Measurements from ENCODE around the gene FOXP1. TPM values are rescaled to one million over a fixed set of nuclear protein-coding genes. Genes with fewer than 3 reads are reported as not detected.
"Not testable (repeated sequence)": the region's sequence is repeated elsewhere in the genome, so short reads cannot be mapped to it uniquely, and the experiment has no call there.

FOXP1 gene
- total and polyA plus RNA-seq, 2 experiments from 2014 or later: 76.8 to 99.8 TPM

DNA sequence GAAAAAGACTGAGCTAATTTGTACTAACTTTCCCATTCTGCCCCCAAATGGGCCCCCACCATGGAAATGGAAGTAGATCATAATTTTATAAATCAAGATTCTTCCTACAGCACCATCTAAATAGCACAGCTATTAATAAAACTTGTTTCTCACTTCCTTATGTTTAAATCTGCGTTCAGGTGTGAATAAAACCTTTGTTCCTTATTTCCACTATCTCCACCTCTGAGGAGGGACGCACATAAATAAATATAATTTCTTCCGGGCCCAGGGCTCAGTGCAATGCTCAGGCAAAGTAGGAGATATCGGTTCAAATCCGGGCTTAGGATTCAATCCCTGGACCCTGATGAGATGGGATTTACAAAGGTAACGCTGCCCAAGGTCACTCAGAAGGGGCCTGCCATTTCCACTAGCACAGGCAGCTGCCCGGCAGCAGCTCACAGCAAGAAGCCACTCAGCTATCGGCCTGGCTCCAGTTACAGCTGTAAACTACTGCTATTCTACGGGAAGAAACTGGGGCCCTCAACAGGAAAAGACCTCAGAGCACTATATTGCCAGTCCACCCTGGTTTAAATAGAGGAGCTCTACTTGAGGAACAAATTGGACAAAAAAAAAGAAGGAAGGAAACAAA lies 52.5 kb downstream of the FOXP1 start:
- no peaks in the 10 kb centered on the region for H3K27me3 ChIP-seq
- no peak overlapping the region for H2AFZ ChIP-seq
- H4K20me1 ChIP-seq (ENCODE audit: insufficient read depth, poor library complexity, severe bottlenecking): no peaks in the 10 kb centered on the region
- H3K4me3 ChIP-seq: no peak overlapping the region
- H3K9me3 ChIP-seq (ENCODE audit: low read depth): no peaks in the 10 kb centered on the region
- no peaks in the 10 kb centered on the region for H3K36me3 ChIP-seq (replicated peaks; ENCODE audit: insufficient read depth, low read depth)
- H3K4me2 ChIP-seq: no peak overlapping the region
- no peaks in the 10 kb centered on the region for H3K4me1 ChIP-seq (ENCODE audit: insufficient read depth)
- TF ChIP-seq EZH2 (IDR thresholded peaks at IDR 0.05; ENCODE audit: borderline replicate concordance) (no peak), EZH2phosphoT487 (IDR thresholded peaks at IDR 0.05; ENCODE audit: low read depth, severe bottlenecking, unreplicated experiment) (no peak)
- TF ChIP-seq, protein P1, sequence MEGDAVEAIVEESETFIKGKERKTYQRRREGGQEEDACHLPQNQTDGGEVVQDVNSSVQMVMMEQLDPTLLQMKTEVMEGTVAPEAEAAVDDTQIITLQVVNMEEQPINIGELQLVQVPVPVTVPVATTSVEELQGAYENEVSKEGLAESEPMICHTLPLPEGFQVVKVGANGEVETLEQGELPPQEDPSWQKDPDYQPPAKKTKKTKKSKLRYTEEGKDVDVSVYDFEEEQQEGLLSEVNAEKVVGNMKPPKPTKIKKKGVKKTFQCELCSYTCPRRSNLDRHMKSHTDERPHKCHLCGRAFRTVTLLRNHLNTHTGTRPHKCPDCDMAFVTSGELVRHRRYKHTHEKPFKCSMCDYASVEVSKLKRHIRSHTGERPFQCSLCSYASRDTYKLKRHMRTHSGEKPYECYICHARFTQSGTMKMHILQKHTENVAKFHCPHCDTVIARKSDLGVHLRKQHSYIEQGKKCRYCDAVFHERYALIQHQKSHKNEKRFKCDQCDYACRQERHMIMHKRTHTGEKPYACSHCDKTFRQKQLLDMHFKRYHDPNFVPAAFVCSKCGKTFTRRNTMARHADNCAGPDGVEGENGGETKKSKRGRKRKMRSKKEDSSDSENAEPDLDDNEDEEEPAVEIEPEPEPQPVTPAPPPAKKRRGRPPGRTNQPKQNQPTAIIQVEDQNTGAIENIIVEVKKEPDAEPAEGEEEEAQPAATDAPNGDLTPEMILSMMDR (IDR thresholded peaks at IDR 0.05; ENCODE audit: poor library complexity): no peak
- no peak overlapping the region for H3K27ac ChIP-seq
- 73% methylated on average over 9 of the region's 9 CpGs for WGBS (ENCODE audit: low lambda C conversion rate, missing lambda C conversion rate)
- no peak for DNase-seq (ENCODE audit: low spot score)
- no peaks in the 10 kb centered on the region for H3K9me2 ChIP-seq (replicated peaks; ENCODE audit: insufficient read depth)
- peaks cover 32% of the 10 kb centered on the region for H3K79me2 ChIP-seq

DNA sequence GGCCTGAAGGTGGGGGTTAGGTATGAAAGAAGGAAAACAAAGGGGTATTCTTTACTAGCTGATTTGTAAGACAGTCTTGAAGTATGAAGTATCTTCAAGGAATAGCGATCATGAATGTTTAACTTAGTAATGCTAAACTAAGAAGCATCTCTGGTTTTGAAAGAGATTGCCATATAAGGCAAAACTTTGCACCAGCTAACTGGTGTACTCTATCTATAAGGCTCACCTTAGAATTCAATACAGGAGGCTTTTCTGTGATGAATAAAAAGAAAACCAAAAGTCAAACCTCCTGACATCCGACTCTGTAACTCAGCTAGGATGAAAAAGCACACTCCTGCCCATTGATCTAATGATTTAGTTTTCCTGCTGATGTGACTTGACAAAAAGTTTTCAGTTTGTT lies 54.7 kb downstream of the FOXP1 start:
- no peaks in the 10 kb centered on the region for H3K9me3 ChIP-seq (ENCODE audit: low read depth)
- H3K79me2 ChIP-seq: peaks cover 17% of the 10 kb centered on the region
- H4K20me1 ChIP-seq (ENCODE audit: insufficient read depth, poor library complexity, severe bottlenecking): no peaks in the 10 kb centered on the region
- WGBS (ENCODE audit: low lambda C conversion rate, missing lambda C conversion rate): 74% methylated on average over 2 of the region's 2 CpGs
- H3K27me3 ChIP-seq: no peaks in the 10 kb centered on the region
- peaks cover 5% of the 10 kb centered on the region for H3K4me1 ChIP-seq (ENCODE audit: insufficient read depth)
- no peaks in the 10 kb centered on the region for H3K9me2 ChIP-seq (replicated peaks; ENCODE audit: insufficient read depth)
- TF ChIP-seq EZH2 (IDR thresholded peaks at IDR 0.05; ENCODE audit: borderline replicate concordance) (no peak), EZH2phosphoT487 (IDR thresholded peaks at IDR 0.05; ENCODE audit: low read depth, severe bottlenecking, unreplicated experiment) (no peak)
- TF ChIP-seq, protein P1 (IDR thresholded peaks at IDR 0.05; ENCODE audit: poor library complexity): no peak
- no peaks in the 10 kb centered on the region for H3K36me3 ChIP-seq (replicated peaks; ENCODE audit: insufficient read depth, low read depth)
- no peak overlapping the region for H2AFZ ChIP-seq
- DNase-seq (ENCODE audit: low spot score): no peak
- no peak overlapping the region for H3K4me2 ChIP-seq
- H3K4me3 ChIP-seq: no peak overlapping the region
- no peak overlapping the region for H3K27ac ChIP-seq

DNA sequence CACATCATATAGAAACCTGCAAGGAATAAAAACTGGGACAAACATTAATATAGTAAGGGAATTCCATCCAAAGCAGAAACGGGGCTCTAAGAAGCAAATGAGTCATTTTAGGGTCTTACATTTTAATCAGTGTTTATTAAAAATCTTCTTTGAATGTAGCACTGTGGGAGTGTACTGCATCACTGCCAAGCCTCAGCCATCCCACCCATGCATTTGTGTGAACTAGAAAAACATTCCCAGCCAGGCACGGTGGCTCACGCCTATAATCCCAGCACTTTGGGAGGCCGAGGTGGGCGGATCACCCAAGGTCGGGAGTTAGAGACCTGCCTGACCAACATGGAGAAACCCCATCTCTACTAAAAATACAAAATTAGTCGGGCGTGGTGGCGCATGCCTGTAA lies 57.1 kb downstream of the FOXP1 start:
- H3K9me2 ChIP-seq (replicated peaks; ENCODE audit: insufficient read depth); H3K4me1 ChIP-seq (ENCODE audit: insufficient read depth); DNase-seq (ENCODE audit: low spot score); H3K36me3 ChIP-seq (replicated peaks; ENCODE audit: insufficient read depth, low read depth); H4K20me1 ChIP-seq (ENCODE audit: insufficient read depth, poor library complexity, severe bottlenecking); H2AFZ ChIP-seq; H3K9me3 ChIP-seq (ENCODE audit: low read depth); H3K27ac ChIP-seq; H3K4me2 ChIP-seq; H3K27me3 ChIP-seq; H3K4me3 ChIP-seq: not testable (repeated sequence)
- peaks cover 24% of the 10 kb centered on the region for H3K79me2 ChIP-seq
- WGBS (ENCODE audit: low lambda C conversion rate, missing lambda C conversion rate): 88% methylated on average over 9 of the region's 9 CpGs

DNA sequence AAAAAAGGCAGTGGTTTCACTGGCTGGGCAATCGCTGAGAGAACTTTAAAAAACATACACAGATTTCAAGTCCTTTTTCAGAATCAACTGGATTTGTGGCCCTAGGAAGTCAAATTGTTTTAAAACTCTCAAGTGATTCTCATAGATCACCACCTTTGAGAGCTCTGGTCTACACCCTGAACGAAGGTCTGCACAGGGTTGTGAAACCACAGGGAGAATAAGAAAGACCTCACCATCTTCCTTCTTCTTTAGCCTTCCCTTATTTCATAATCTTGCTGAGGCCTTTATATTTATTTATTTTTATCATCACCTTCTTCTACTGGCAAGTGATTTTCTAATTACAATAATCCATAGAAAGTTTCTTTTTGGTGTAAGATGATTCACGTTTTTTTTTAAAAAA lies 58.1 kb downstream of the FOXP1 start:
- TF ChIP-seq EZH2phosphoT487 (IDR thresholded peaks at IDR 0.05; ENCODE audit: low read depth, severe bottlenecking, unreplicated experiment): no peak
- TF ChIP-seq, protein P1 (IDR thresholded peaks at IDR 0.05; ENCODE audit: poor library complexity): no peak
- TF ChIP-seq EZH2 (IDR thresholded peaks at IDR 0.05; ENCODE audit: borderline replicate concordance): no peak

More for the DNA sequence above, 58.1 kb downstream of the FOXP1 start:
- Histone ChIP-seq H3K9me3 (ENCODE audit: low read depth) (no peaks in the 10 kb centered on the region), H2AFZ (no peak overlapping the region), H3K4me3 (no peak overlapping the region), H3K9me2 (replicated peaks; ENCODE audit: insufficient read depth) (no peaks in the 10 kb centered on the region), H3K27me3 (no peaks in the 10 kb centered on the region), H3K79me2 (peaks cover 25% of the 10 kb centered on the region), H3K4me2 (no peak overlapping the region), H3K36me3 (replicated peaks; ENCODE audit: insufficient read depth, low read depth) (no peaks in the 10 kb centered on the region), H3K27ac (no peak overlapping the region), H4K20me1 (ENCODE audit: insufficient read depth, poor library complexity, severe bottlenecking) (no peaks in the 10 kb centered on the region), H3K4me1 (ENCODE audit: insufficient read depth) (peaks cover 5% of the 10 kb centered on the region)
- DNase-seq (ENCODE audit: low spot score): no peak
- WGBS (ENCODE audit: low lambda C conversion rate, missing lambda C conversion rate): 91% methylated on average over 3 of the region's 3 CpGs
